ENCODE measurements around the gene HNRNPH1. TPM values are rescaled to one million over a fixed set of nuclear protein-coding genes. Genes with fewer than 3 reads are reported as not detected.

The HNRNPH1 gene
- total and polyA plus RNA-seq, 2 of the 8 experiments (the other 6 are each of a cell fraction or from before 2014, with no cell fraction given): 170 to 735 TPM

GRCh38 chr5:179615203-179615602 is 8.3 kb downstream of the HNRNPH1 start:
- Histone ChIP-seq H2AK5ac (ENCODE audit: low read depth, low read length) (no peak overlapping the region), H4K8ac (ENCODE audit: extremely low read depth, insufficient read depth, low read length) (no peak overlapping the region), H2BK12ac (ENCODE audit: low read depth, low read length) (no peak overlapping the region), H3K14ac (ENCODE audit: insufficient read length) (no peak overlapping the region), H3K4me1 (replicated peaks in 1 of 4; ENCODE audit: control insufficient read depth in 3 of 4, insufficient read depth in 4 of 4, low read length in 3 of 4) (peaks cover 0 to 1% (median under 1%) of the 10 kb centered on the region in 4 experiments; a peak in 1 of 7 replicates), H3K4me2 (ENCODE audit: insufficient read depth in 1 of 2, low read depth in 2 of 2, low read length in 2 of 2) (no peak overlapping the region), H3K27ac (ENCODE audit: low read depth, low read length) (no peak overlapping the region), H3K23me2 (ENCODE audit: low read depth, low read length) (no peaks in the 10 kb centered on the region), H4K20me1 (replicated peaks in 1 of 2; ENCODE audit: control insufficient read depth in 1 of 2, insufficient read depth in 2 of 2, low read length in 2 of 2) (peaks cover 32 to 42% of the 10 kb centered on the region in 2 experiments), H2BK15ac (ENCODE audit: low read length) (no peak overlapping the region), H3K18ac (ENCODE audit: extremely low read depth, low read length) (no peak overlapping the region), H3K9me3 (ENCODE audit: insufficient read depth in 2 of 2, low read depth in 1 of 2, low read length in 1 of 2) (no peaks in the 10 kb centered on the region), H3K23ac (ENCODE audit: insufficient read length) (no peak overlapping the region), H3K4ac (replicated peaks; ENCODE audit: insufficient read length, low read depth, low read length) (no peak overlapping the region), H3K56ac (replicated peaks; ENCODE audit: insufficient read length, low read depth, low read length) (no peak overlapping the region), H3K4me3 (ENCODE audit: extremely low read depth in 1 of 4, insufficient read depth in 2 of 4, low read depth in 3 of 4, low read length in 4 of 4) (no peak overlapping the region), H2BK20ac (ENCODE audit: low read length) (no peak overlapping the region), H2BK120ac (replicated peaks; ENCODE audit: low read depth, low read length) (no peak overlapping the region), H3K27me3 (replicated peaks in 1 of 4; ENCODE audit: control insufficient read depth in 3 of 4, extremely low read depth in 1 of 4, insufficient read depth in 3 of 4, low read length in 3 of 4) (no peaks in the 10 kb centered on the region), H2AFZ (ENCODE audit: low read length) (no peak overlapping the region), H3K79me2 (ENCODE audit: control insufficient read depth in 1 of 2, insufficient read depth in 2 of 2, low read length in 2 of 2) (peaks cover 3 to 27% of the 10 kb centered on the region in 2 experiments), H3K79me1 (ENCODE audit: low read depth, low read length) (peaks cover 2% of the 10 kb centered on the region; the same call in 1 of the 2 replicates), H3K9ac (replicated peaks in 1 of 4; ENCODE audit: extremely low read depth in 1 of 4, low read depth in 3 of 4, low read length in 3 of 4) (no peak overlapping the region), H2BK5ac (ENCODE audit: low read depth, low read length) (no peak overlapping the region), H3K36me3 (ENCODE audit: control insufficient read depth in 2 of 4, insufficient read depth in 4 of 4, low read length in 3 of 4) (peaks cover 52 to 97% (median 83%) of the 10 kb centered on the region in 4 experiments), H4K5ac (ENCODE audit: insufficient read length, low read depth, low read length) (no peak overlapping the region), H4K91ac (replicated peaks; ENCODE audit: insufficient read length, low read length) (no peak overlapping the region)
- DNase-seq (ENCODE audit: low read depth in 1 of 2, low spot score in 2 of 2) (no peak), FAIRE-seq (no peak)
- TF ChIP-seq NRF1 (IDR thresholded peaks at IDR 0.05; ENCODE audit: low read depth, low read length): no peak
- TF ChIP-seq POLR2AphosphoS5 (IDR thresholded peaks at IDR 0.05; ENCODE audit: low read depth, low read length): peak; percentile 34; the same call in 1 of the 2 replicates
- TF ChIP-seq HDAC6 (IDR thresholded peaks at IDR 0.05; ENCODE audit: low read depth, low read length): no peak
- TF ChIP-seq RAD21 (IDR thresholded peaks at IDR 0.05 in 1 of 2, conservative IDR thresholded peaks at IDR 0.05 in 1 of 2; ENCODE audit: low read depth in 2 of 2, low read length in 2 of 2): no peak
- TF ChIP-seq POU5F1 (IDR thresholded peaks at IDR 0.05; ENCODE audit: low read depth, low read length): no peak
- ChIA-PET CTCF (ENCODE audit: partially characterized antibody) (interaction anchor here (5.5 kb wide), 1 partner anchor 54 kb away, joined by 56 read pairs; no protein-coding TSS in a partner anchor), POLR2A (ENCODE audit: partially characterized antibody) (interaction anchor here (1.0 to 20.5 kb wide), 10 partner anchors 24 to 204 kb away, joined by 3 to 351 read pairs (median 4); no protein-coding TSS in a partner anchor)
- 92% methylated on average over 2 of the region's 2 CpGs; no CpG with 5 or more reads in 1 of the 2 experiments for WGBS, 2 experiments (ENCODE audit: extremely low coverage in 1 of 2, insufficient coverage in 1 of 2, insufficient read length in 1 of 2, insufficient replicate concordance in 2 of 2, low coverage in 1 of 2, low lambda C conversion rate in 2 of 2, missing lambda C conversion rate in 1 of 2)

All from H1 (cell line).